H1 (cell line): ENCODE results near the gene MKI67. TPM values are rescaled to one million over a fixed set of nuclear protein-coding genes. Genes with fewer than 3 reads are reported as not detected.

Experiments
- CTCF ChIA-PET: fragments of 300-600 bp; sonication (Branson Sonifier 250); formaldehyde crosslinking; loops from one replicate; lab custom pipeline; 2021; ENCODE audit not compliant: partially characterized antibody; lab: Charles Lee
- POLR2A ChIA-PET: fragments of 300-600 bp; sonication (Branson Sonifier 250); formaldehyde crosslinking; loops from one replicate; lab custom pipeline; 2021; ENCODE audit warnings: inconsistent platforms; ENCODE audit not compliant: partially characterized antibody; lab: Charles Lee
- DNase-seq, 2 experiments: peaks; one replicate each; pipeline versions ENCODE4 v3.0.0 to v3.0.0-alpha.2; 2010 to 2022; ENCODE audit warnings: low spot score in 2 of 2, low read depth in 1 of 2, mixed read lengths in 1 of 2
- FAIRE-seq: peaks from 2 replicates; lab custom pipeline; 2011; peaks lifted over from hg19 to GRCh38; lab: Jason Lieb, UNC
- H2AFZ ChIP-seq: 2 replicates; pipeline ENCODE4 v1.8.1; 2012; ENCODE audit warnings: low read length, inconsistent platforms
- H2AK5ac ChIP-seq: 2 replicates; pipeline ENCODE4 v1.6.1; 2013; ENCODE audit warnings: low read depth, low read length
- H2BK120ac ChIP-seq: replicated peaks from 2 replicates; pipeline ENCODE3; 2013; ENCODE audit warnings: low read depth, low read length, inconsistent platforms
- H2BK12ac ChIP-seq: 2 replicates; pipeline ENCODE4 v1.6.1; 2013; ENCODE audit warnings: low read depth, low read length
- H2BK15ac ChIP-seq: 2 replicates; pipeline ENCODE4 v1.6.1; 2013; ENCODE audit warnings: low read length
- H2BK20ac ChIP-seq: 2 replicates; pipeline ENCODE4 v1.6.1; 2013; ENCODE audit warnings: low read length
- H2BK5ac ChIP-seq: 2 replicates; pipeline ENCODE4 v1.6.1; 2013; ENCODE audit warnings: low read depth, low read length
- H3K14ac ChIP-seq: 2 replicates; pipeline ENCODE4 v1.6.1; 2013; ENCODE audit warnings: inconsistent platforms; ENCODE audit not compliant: insufficient read length
- H3K18ac ChIP-seq: 2 replicates; pipeline ENCODE4 v1.6.1; 2013; ENCODE audit warnings: low read length; ENCODE audit errors: extremely low read depth
- H3K23ac ChIP-seq: 2 replicates; pipeline ENCODE4 v1.6.1; 2013; ENCODE audit warnings: inconsistent platforms; ENCODE audit not compliant: insufficient read length
- H3K23me2 ChIP-seq: 2 replicates; pipeline ENCODE4 v1.6.1; 2013; ENCODE audit warnings: low read depth, low read length
- H3K27ac ChIP-seq: 2 replicates; pipeline ENCODE4 v1.6.1; 2011; ENCODE audit warnings: low read depth, low read length, inconsistent platforms
- H3K27me3 ChIP-seq, 4 experiments: replicated peaks in 1 of 4; 1 replicate in 1 of 4; 2 replicates in 3 of 4; pipeline versions ENCODE4 v1.6.1 to v1.8.1; 2011 to 2013; ENCODE audit warnings: low read length in 3 of 4, mild to moderate bottlenecking in 3 of 4, inconsistent platforms in 2 of 4, mixed read lengths in 2 of 4, moderate library complexity in 1 of 4; ENCODE audit not compliant: control insufficient read depth in 3 of 4, insufficient read depth in 3 of 4; ENCODE audit errors: extremely low read depth in 1 of 4
- H3K36me3 ChIP-seq, 4 experiments: 2 replicates each; pipeline versions ENCODE4 v1.6.1 to v1.8.1; 2011 to 2013; ENCODE audit warnings: mild to moderate bottlenecking in 4 of 4, low read length in 3 of 4, moderate library complexity in 2 of 4, control low read depth in 1 of 4, inconsistent platforms in 1 of 4; ENCODE audit not compliant: insufficient read depth in 4 of 4, control insufficient read depth in 2 of 4
- H3K4ac ChIP-seq: replicated peaks from 2 replicates; pipeline ENCODE3; 2013; ENCODE audit warnings: low read length, low read depth, mixed read lengths, inconsistent platforms; ENCODE audit not compliant: insufficient read length
- H3K4me1 ChIP-seq, 4 experiments: replicated peaks in 1 of 4; 1 replicate in 1 of 4; 2 replicates in 3 of 4; pipeline versions ENCODE4 v1.6.1 to v1.8.1; 2011 to 2013; ENCODE audit warnings: low read length in 3 of 4, inconsistent platforms in 2 of 4, mixed read lengths in 1 of 4; ENCODE audit not compliant: insufficient read depth in 4 of 4, control insufficient read depth in 3 of 4
- H3K4me2 ChIP-seq, 2 experiments: 2 replicates each; pipeline versions ENCODE4 v1.6.1 to v1.8.1; 2011 to 2013; ENCODE audit warnings: low read depth in 2 of 2, low read length in 2 of 2, control low read depth in 1 of 2, inconsistent platforms in 1 of 2, mild to moderate bottlenecking in 1 of 2; ENCODE audit not compliant: insufficient read depth in 1 of 2
- H3K4me3 ChIP-seq, 4 experiments: fragments of 200-600, 300-600 bp in 1 of 4; sonication (generic), shearing (Covaris generic), sonication (Bioruptor Twin) in 1 of 4; 2 replicates each; pipeline versions ENCODE4 v1.5.1 to v1.8.1; 2011 to 2016; ENCODE audit warnings: low read length in 4 of 4, low read depth in 3 of 4, control low read depth in 2 of 4, inconsistent platforms in 2 of 4, mild to moderate bottlenecking in 2 of 4, mixed read lengths in 1 of 4, moderate library complexity in 1 of 4; ENCODE audit not compliant: insufficient read depth in 2 of 4; ENCODE audit errors: extremely low read depth in 1 of 4
- H3K56ac ChIP-seq: replicated peaks from 2 replicates; pipeline ENCODE3; 2013; ENCODE audit warnings: low read depth, mild to moderate bottlenecking, mixed read lengths, low read length, inconsistent platforms; ENCODE audit not compliant: insufficient read length
- H3K79me1 ChIP-seq: 2 replicates; pipeline ENCODE4 v1.6.1; 2013; ENCODE audit warnings: low read depth, low read length, control low read depth
- H3K79me2 ChIP-seq, 2 experiments: 2 replicates each; pipeline versions ENCODE4 v1.6.1 to v1.8.1; 2012 to 2013; ENCODE audit warnings: low read length in 2 of 2, mild to moderate bottlenecking in 2 of 2, inconsistent platforms in 1 of 2; ENCODE audit not compliant: insufficient read depth in 2 of 2, control insufficient read depth in 1 of 2
- H3K9ac ChIP-seq, 4 experiments: replicated peaks in 1 of 4; 1 replicate in 1 of 4; 2 replicates in 3 of 4; pipeline versions ENCODE4 v1.6.1 to v1.8.1; 2011 to 2013; ENCODE audit warnings: low read depth in 3 of 4, low read length in 3 of 4, control low read depth in 2 of 4, mild to moderate bottlenecking in 2 of 4, moderate library complexity in 2 of 4, inconsistent platforms in 1 of 4; ENCODE audit errors: extremely low read depth in 1 of 4
- H3K9me3 ChIP-seq, 2 experiments: 2 replicates each; pipeline versions ENCODE4 v1.6.1 to v1.8.1; 2012 to 2013; ENCODE audit warnings: mild to moderate bottlenecking in 2 of 2, moderate library complexity in 2 of 2, control low read depth in 1 of 2, inconsistent platforms in 1 of 2, low read depth in 1 of 2, low read length in 1 of 2, mixed read lengths in 1 of 2; ENCODE audit not compliant: insufficient read depth in 2 of 2
- H4K20me1 ChIP-seq, 2 experiments: replicated peaks in 1 of 2; 2 replicates each; pipeline versions ENCODE3 to v1.8.1; 2011 to 2013; ENCODE audit warnings: inconsistent platforms in 2 of 2, low read length in 2 of 2, mild to moderate bottlenecking in 1 of 2; ENCODE audit not compliant: insufficient read depth in 2 of 2, control insufficient read depth in 1 of 2
- H4K5ac ChIP-seq: 2 replicates; pipeline ENCODE4 v1.6.1; 2013; ENCODE audit warnings: low read length, low read depth, mixed read lengths, inconsistent platforms; ENCODE audit not compliant: insufficient read length
- H4K8ac ChIP-seq: 2 replicates; pipeline ENCODE4 v1.8.0; 2013; ENCODE audit warnings: mild to moderate bottlenecking, moderate library complexity, low read length, inconsistent platforms; ENCODE audit not compliant: insufficient read depth; ENCODE audit errors: extremely low read depth
- H4K91ac ChIP-seq: replicated peaks from 2 replicates; pipeline ENCODE3; 2013; ENCODE audit warnings: low read length, mixed read lengths, inconsistent platforms; ENCODE audit not compliant: insufficient read length
- CBX5 ChIP-seq: fragments of 300-800, 300-1000 bp; sonication (generic); IDR thresholded peaks from 2 replicates; pipeline ENCODE4 v1.7.1; 2016; ENCODE audit warnings: antibody characterized with exemption, low read length, low read depth
- CREB1 ChIP-seq: IDR thresholded peaks from 2 replicates; pipeline ENCODE4 v1.6.1; 2012; ENCODE audit warnings: inconsistent platforms
- EGR1 ChIP-seq: IDR thresholded peaks from 2 replicates; pipeline ENCODE4 v1.6.1; 2011; ENCODE audit warnings: low read depth, low read length, borderline replicate concordance
- EZH2 ChIP-seq: fragments of 200-600 bp; sonication (generic); IDR thresholded peaks from 2 replicates; pipeline ENCODE4 v1.7.1; 2012; ENCODE audit warnings: low read depth, mild to moderate bottlenecking, moderate library complexity, low read length, inconsistent platforms; ENCODE audit not compliant: severe bottlenecking
- GTF2F1 ChIP-seq: IDR thresholded peaks from 2 replicates; pipeline ENCODE4 v1.6.1; 2012; ENCODE audit warnings: low read depth, low read length, improper control_type of control experiment, borderline replicate concordance
- JUND ChIP-seq: IDR thresholded peaks from 2 replicates; pipeline ENCODE4 v1.6.1; 2011; ENCODE audit warnings: mild to moderate bottlenecking, improper control_type of control experiment, low read length
- RBBP5 ChIP-seq: IDR thresholded peaks from 2 replicates; pipeline ENCODE4 v1.7.1; 2012; ENCODE audit warnings: low read depth, mild to moderate bottlenecking, inconsistent platforms, low read length, moderate library complexity, borderline replicate concordance
- RNF2 ChIP-seq: fragments of 200-900, 300-1000 bp; sonication (generic); IDR thresholded peaks from 2 replicates; pipeline ENCODE4 v1.7.1; 2016; ENCODE audit warnings: borderline replicate concordance, low read depth, mild to moderate bottlenecking, antibody characterized with exemption, low read length; ENCODE audit not compliant: poor library complexity, severe bottlenecking; ENCODE audit errors: missing control alignments
- SIN3A ChIP-seq, 2 experiments: IDR thresholded peaks in 1 of 2; conservative IDR thresholded peaks in 1 of 2; 2 replicates each; pipeline ENCODE4 v1.6.1; 2011 to 2012; ENCODE audit warnings: low read length in 2 of 2, improper control_type of control experiment in 1 of 2, low read depth in 1 of 2, mild to moderate bottlenecking in 1 of 2
- WGBS, 2 experiments: shearing (Covaris generic) in 1 of 2; methylation state at CpG; one replicate each; pipeline versions ENCODE4 v1.1.6 to v1.1.7; 2013 to 2015; ENCODE audit warnings: low lambda C conversion rate in 2 of 2, mixed read lengths in 2 of 2, inconsistent platforms in 1 of 2, low coverage in 1 of 2, missing lambda C conversion rate in 1 of 2; ENCODE audit not compliant: insufficient replicate concordance in 2 of 2, insufficient coverage in 1 of 2, insufficient read length in 1 of 2; ENCODE audit errors: extremely low coverage in 1 of 2, missing lambda C conversion rate in 1 of 2; 5-methylcytosine and 5-hydroxymethylcytosine counted together
- polyA plus RNA-seq, 7 experiments: library from polyadenylated mRNA; depleted of rRNA in 3 of 7; stranded (reverse) in 5 of 7; unstranded in 2 of 7; fragments of >200 nt in 5 of 7; fragments of 200-250 nt in 2 of 7; gene quantifications; 1 replicate in 5 of 7; 2 replicates in 1 of 7; 4 replicates in 1 of 7; pipeline versions ENCODE4 v1.2.1 to v1.2.3, GENCODE V29; 2011 to 2013; ENCODE audit warnings: missing spikeins in 2 of 7, mixed read lengths in 2 of 7
- total RNA-seq: library from RNA; stranded (reverse); fragmentation: NEBNext Ultra II Directional; extraction: Animal tissue kit (Norgen Biotek cat#: 25700); gene quantifications from 2 replicates; pipeline ENCODE4 v1.2.1, GENCODE V29; 2021
- TF ChIP-seq, protein P1 (sequence below): IDR thresholded peaks from 2 replicates; pipeline ENCODE4 v1.6.1; 2012; ENCODE audit warnings: low read length, inconsistent platforms

Gene MKI67
- total and polyA plus RNA-seq, 2 of the 8 experiments (the other 6 are each of a cell fraction or from before 2014, with no cell fraction given): 15.8 to 85.1 TPM

DNA sequence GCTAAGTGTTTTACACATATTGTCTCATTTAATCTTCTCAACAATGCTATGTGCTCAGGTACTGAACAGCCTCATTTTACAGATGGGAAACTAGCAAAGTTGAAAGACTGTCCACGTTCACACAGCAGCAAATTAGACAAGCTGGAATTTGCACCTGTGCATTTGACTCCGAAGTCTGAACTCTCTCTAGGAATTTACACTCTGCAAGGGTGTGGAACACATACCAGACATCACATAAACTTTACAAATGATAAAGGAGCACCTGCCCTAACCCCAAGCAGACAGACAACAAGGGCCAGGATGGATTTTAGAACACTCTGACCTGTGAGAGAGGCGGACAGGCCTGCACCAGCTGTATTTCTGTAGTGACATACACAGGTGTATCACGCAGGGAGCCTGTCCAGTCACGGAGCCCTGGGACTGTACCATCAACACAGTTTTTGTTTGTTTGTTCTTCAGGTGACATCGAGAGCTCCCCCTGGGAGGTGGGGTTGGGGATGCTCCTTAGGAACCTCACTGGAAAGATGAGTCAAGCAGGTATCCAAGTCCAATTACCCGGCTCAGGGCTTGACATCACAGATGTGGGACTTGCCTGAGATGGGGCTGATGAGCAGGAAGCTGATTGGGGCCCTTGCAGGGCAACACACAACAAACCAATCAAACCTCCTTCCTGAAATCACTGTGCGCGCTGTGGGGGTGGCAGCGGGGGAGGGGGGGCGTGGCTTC, 31.0 kb downstream of the MKI67 start:
- no peak overlapping the region for H3K4me2 ChIP-seq
- TF ChIP-seq EZH2 (no peak), RBBP5 (no peak), CREB1 (no peak), CBX5 (no peak), RNF2 (no peak), GTF2F1 (no peak), EGR1 (no peak), SIN3A (conservative IDR thresholded peaks at IDR 0.05 in 1 of 2, IDR thresholded peaks at IDR 0.05 in 1 of 2; ENCODE audit: low read depth in 1 of 2, low read length in 2 of 2) (no peak), JUND (no peak)
- TF ChIP-seq, protein P1, sequence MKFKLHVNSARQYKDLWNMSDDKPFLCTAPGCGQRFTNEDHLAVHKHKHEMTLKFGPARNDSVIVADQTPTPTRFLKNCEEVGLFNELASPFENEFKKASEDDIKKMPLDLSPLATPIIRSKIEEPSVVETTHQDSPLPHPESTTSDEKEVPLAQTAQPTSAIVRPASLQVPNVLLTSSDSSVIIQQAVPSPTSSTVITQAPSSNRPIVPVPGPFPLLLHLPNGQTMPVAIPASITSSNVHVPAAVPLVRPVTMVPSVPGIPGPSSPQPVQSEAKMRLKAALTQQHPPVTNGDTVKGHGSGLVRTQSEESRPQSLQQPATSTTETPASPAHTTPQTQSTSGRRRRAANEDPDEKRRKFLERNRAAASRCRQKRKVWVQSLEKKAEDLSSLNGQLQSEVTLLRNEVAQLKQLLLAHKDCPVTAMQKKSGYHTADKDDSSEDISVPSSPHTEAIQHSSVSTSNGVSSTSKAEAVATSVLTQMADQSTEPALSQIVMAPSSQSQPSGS: no peak
- TF ChIP-seq, all 59 proteins: peak for 0
- Histone ChIP-seq H3K79me1 (no peaks in the 10 kb centered on the region), H3K23ac (no peak overlapping the region), H3K9me3 (no peaks in the 10 kb centered on the region), H3K23me2 (no peaks in the 10 kb centered on the region), H2BK15ac (no peak overlapping the region), H4K5ac (no peak overlapping the region), H3K27me3 (no peaks in the 10 kb centered on the region), H2BK20ac (no peak overlapping the region), H2BK5ac (0 out of 2 replicates have a peak overlapping the region, but pooled peaks have one; percentile 17), H3K9ac (no peak overlapping the region), H3K27ac (no peak overlapping the region), H4K20me1 (peaks cover 0 to 5% of the 10 kb centered on the region in 2 experiments), H3K4me3 (no peak overlapping the region), H3K4me1 (0 out of 7 replicates have a peak, but pooled peaks cover 0 to 3% (median under 1%) of the 10 kb centered on the region in 4 experiments), H4K8ac (no peak overlapping the region), H3K79me2 (no peaks in the 10 kb centered on the region), H3K56ac (no peak overlapping the region), H2BK12ac (no peak overlapping the region), H3K36me3 (peaks cover 9 to 33% (median 20%) of the 10 kb centered on the region in 4 experiments), H2AK5ac (no peak overlapping the region), H3K14ac (no peak overlapping the region), H3K18ac (no peak overlapping the region), H4K91ac (no peak overlapping the region), H2AFZ (no peak overlapping the region), H2BK120ac (no peak overlapping the region), H3K4ac (no peak overlapping the region)
- FAIRE-seq (no peak), DNase-seq (no peak)
- CTCF ChIA-PET: interaction anchor here (0.6 to 2.3 kb wide), 7 partner anchors 9 to 269 kb away, joined by 3 to 13 read pairs (median 4); no protein-coding TSS in a partner anchor
- 82% methylated on average over 11 of the region's 11 CpGs; no CpG with 5 or more reads in 1 of the 2 experiments for WGBS, 2 experiments
- POLR2A ChIA-PET: interaction anchor here (1.2 kb wide), 1 partner anchor 18 kb away, joined by 3 read pairs; no protein-coding TSS in a partner anchor
